Trophoblast cell (in vitro differentiated cells and primary cell): ENCODE results near the gene LZTS2.
A peak's percentile ranks its signal among the peaks of the same experiment; 100 is the strongest.

Experiments
- DNase-seq, 2 donors: peaks; one replicate each; pipeline ENCODE4 v3.0.0-alpha.2; 2016
- H2AFZ ChIP-seq: 2 replicates; pipeline ENCODE4 v1.6.1; 2013; ENCODE audit warnings: low read length, moderate library complexity, mild to moderate bottlenecking; ENCODE audit not compliant: insufficient read depth, poor library complexity
- H2AK5ac ChIP-seq: 2 replicates; pipeline ENCODE4 v1.6.1; 2013; ENCODE audit warnings: mild to moderate bottlenecking, low read length
- H2BK120ac ChIP-seq: 2 replicates; pipeline ENCODE4 v1.6.1; 2013; ENCODE audit warnings: low read length, mild to moderate bottlenecking, moderate library complexity; ENCODE audit not compliant: insufficient read depth, poor library complexity
- H2BK12ac ChIP-seq: 2 replicates; pipeline ENCODE4 v1.6.1; 2013; ENCODE audit warnings: mild to moderate bottlenecking, low read length, moderate library complexity
- H2BK5ac ChIP-seq: 2 replicates; pipeline ENCODE4 v1.6.1; 2013; ENCODE audit warnings: low read length, low read depth, moderate library complexity, mild to moderate bottlenecking; ENCODE audit not compliant: poor library complexity
- H3K14ac ChIP-seq: 2 replicates; pipeline ENCODE4 v1.6.1; 2013; ENCODE audit warnings: mild to moderate bottlenecking, low read length
- H3K18ac ChIP-seq: 2 replicates; pipeline ENCODE4 v1.6.1; 2013; ENCODE audit warnings: mild to moderate bottlenecking, low read length
- H3K23ac ChIP-seq: 2 replicates; pipeline ENCODE4 v1.6.1; 2013; ENCODE audit warnings: low read length
- H3K27ac ChIP-seq: 2 replicates; pipeline ENCODE4 v1.5.1; 2013; ENCODE audit warnings: low read depth, mild to moderate bottlenecking, inconsistent platforms, low read length, moderate library complexity
- H3K27me3 ChIP-seq: 2 replicates; pipeline ENCODE4 v1.6.1; 2013; ENCODE audit warnings: inconsistent platforms, mild to moderate bottlenecking, low read length, moderate library complexity; ENCODE audit not compliant: insufficient read depth
- H3K36me3 ChIP-seq, 2 experiments: 1 replicate in 1 of 2; 2 replicates in 1 of 2; pipeline ENCODE4 v1.6.1; 2013; ENCODE audit warnings: low read length in 2 of 2, mild to moderate bottlenecking in 2 of 2, moderate library complexity in 1 of 2; ENCODE audit not compliant: insufficient read depth in 2 of 2, control insufficient read depth in 1 of 2
- H3K4ac ChIP-seq: 2 replicates; pipeline ENCODE4 v1.6.1; 2013; ENCODE audit warnings: low read depth, mild to moderate bottlenecking, low read length, moderate library complexity
- H3K4me1 ChIP-seq, 2 experiments: 1 replicate in 1 of 2; 2 replicates in 1 of 2; pipeline ENCODE4 v1.6.1; 2013; ENCODE audit warnings: low read length in 2 of 2, mild to moderate bottlenecking in 2 of 2, moderate library complexity in 1 of 2; ENCODE audit not compliant: insufficient read depth in 2 of 2, control insufficient read depth in 1 of 2
- H3K4me2 ChIP-seq: 2 replicates; pipeline ENCODE4 v1.6.1; 2013; ENCODE audit warnings: inconsistent platforms, mild to moderate bottlenecking, low read length, moderate library complexity
- H3K4me3 ChIP-seq: 2 replicates; pipeline ENCODE4 v1.5.1; 2013; ENCODE audit warnings: mild to moderate bottlenecking, low read depth, low read length, inconsistent platforms
- H3K79me1 ChIP-seq: one replicate; pipeline ENCODE4 v1.6.1; 2013; ENCODE audit warnings: low read length
- H3K79me2 ChIP-seq: 2 replicates; pipeline ENCODE4 v1.6.1; 2013; ENCODE audit warnings: low read length, mild to moderate bottlenecking; ENCODE audit not compliant: control insufficient read depth, insufficient read depth, poor library complexity
- H3K9ac ChIP-seq: 2 replicates; pipeline ENCODE4 v1.6.1; 2013; ENCODE audit warnings: mild to moderate bottlenecking, low read length
- H3K9me3 ChIP-seq: 2 replicates; pipeline ENCODE4 v1.6.1; 2013; ENCODE audit warnings: low read depth, mild to moderate bottlenecking, control low read depth, inconsistent platforms, low read length; ENCODE audit not compliant: insufficient read depth
- H4K12ac ChIP-seq: 2 replicates; pipeline ENCODE4 v1.6.1; 2013; ENCODE audit warnings: low read depth, mild to moderate bottlenecking, low read length, moderate library complexity
- H4K8ac ChIP-seq: 2 replicates; pipeline ENCODE4 v1.6.1; 2013; ENCODE audit warnings: low read depth, mild to moderate bottlenecking, low read length, moderate library complexity
- H4K91ac ChIP-seq: one replicate; pipeline ENCODE4 v1.6.1; 2013; ENCODE audit warnings: low read depth, mild to moderate bottlenecking, low read length, moderate library complexity
- WGBS: extraction: QIAGEN DNeasy Blood & Tissue Kit; methylation state at CpG from one replicate; pipeline ENCODE4 v1.1.7; 2013; ENCODE audit warnings: missing lambda C conversion rate; ENCODE audit not compliant: insufficient read length, insufficient coverage; ENCODE audit errors: extremely low coverage; 5-methylcytosine and 5-hydroxymethylcytosine counted together

The LZTS2 gene

GRCh38 chr10:100983868-100984671 lies 15.5 kb upstream of the LZTS2 start:
- no peak overlapping the region for H3K23ac ChIP-seq
- peaks cover 6% of the 10 kb centered on the region for H3K79me2 ChIP-seq
- DNase-seq, result no peak
- WGBS, result no CpG with 5 or more reads among the region's 13 CpGs
- H4K12ac ChIP-seq, result no peak overlapping the region
- no peak overlapping the region for H3K4me3 ChIP-seq
- no peaks in the 10 kb centered on the region for H3K27me3 ChIP-seq
- H3K4me2 ChIP-seq, result no peak overlapping the region
- H4K91ac ChIP-seq, result no peak overlapping the region
- peaks cover 28 to 40% of the 10 kb centered on the region in 2 experiments for H3K36me3 ChIP-seq
- no peak overlapping the region for H3K27ac ChIP-seq
- no peak overlapping the region for H2AK5ac ChIP-seq
- no peak overlapping the region for H3K9ac ChIP-seq
- H2BK120ac ChIP-seq, result no peak overlapping the region
- peaks cover 5% of the 10 kb centered on the region for H3K79me1 ChIP-seq
- H2BK12ac ChIP-seq, result no peak overlapping the region
- H2AFZ ChIP-seq, result no peak overlapping the region
- H3K4ac ChIP-seq, result no peak overlapping the region
- no peak overlapping the region for H3K18ac ChIP-seq
- no peak overlapping the region for H2BK5ac ChIP-seq
- no peak overlapping the region for H3K14ac ChIP-seq
- H3K4me1 ChIP-seq, result peaks cover 9 to 10% of the 10 kb centered on the region in 2 experiments
- no peaks in the 10 kb centered on the region for H3K9me3 ChIP-seq
- H4K8ac ChIP-seq, result no peak overlapping the region

GRCh38 chr10:100984672-100985177 lies 14.9 kb upstream of the LZTS2 start:
- Histone ChIP-seq H3K4me3 (no peak overlapping the region), H3K4me2 (no peak overlapping the region), H3K23ac (no peak overlapping the region), H3K14ac (no peak overlapping the region), H3K36me3 (peaks cover 29 to 44% of the 10 kb centered on the region in 2 experiments), H3K4me1 (peaks cover 9 to 10% of the 10 kb centered on the region in 2 experiments), H4K91ac (no peak overlapping the region), H4K12ac (no peak overlapping the region), H3K79me2 (peaks cover 6% of the 10 kb centered on the region), H3K27me3 (no peaks in the 10 kb centered on the region), H2AFZ (no peak overlapping the region), H3K27ac (no peak overlapping the region), H3K9me3 (no peaks in the 10 kb centered on the region), H4K8ac (no peak overlapping the region), H3K79me1 (peaks cover 5% of the 10 kb centered on the region), H3K4ac (no peak overlapping the region), H2AK5ac (no peak overlapping the region), H2BK5ac (no peak overlapping the region), H2BK120ac (no peak overlapping the region), H3K18ac (no peak overlapping the region), H2BK12ac (no peak overlapping the region), H3K9ac (no peak overlapping the region)
- WGBS, result no CpG with 5 or more reads among the region's 2 CpGs
- DNase-seq, result no peak

- no peak overlapping the region for H2BK120ac ChIP-seq
- H3K23ac ChIP-seq, result no peak overlapping the region
- no peak overlapping the region for H4K91ac ChIP-seq
- no peaks in the 10 kb centered on the region for H3K27me3 ChIP-seq
- H3K36me3 ChIP-seq, result peaks cover 24 to 41% of the 10 kb centered on the region in 2 experiments
- H3K79me2 ChIP-seq, result peaks cover 6% of the 10 kb centered on the region
- no peak overlapping the region for H2AFZ ChIP-seq
- no peak for DNase-seq
- no peak overlapping the region for H2BK12ac ChIP-seq
- no peak overlapping the region for H3K14ac ChIP-seq
- H3K4me1 ChIP-seq, result peaks cover 9 to 10% of the 10 kb centered on the region in 2 experiments
- H3K9ac ChIP-seq, result no peak overlapping the region
- no peaks in the 10 kb centered on the region for H3K9me3 ChIP-seq
- no peak overlapping the region for H4K8ac ChIP-seq
- H3K27ac ChIP-seq, result no peak overlapping the region
- no peak overlapping the region for H3K4me2 ChIP-seq
- no peak overlapping the region for H3K4me3 ChIP-seq
- H3K79me1 ChIP-seq, result peaks cover 5% of the 10 kb centered on the region
- WGBS, result no CpG with 5 or more reads among the region's 5 CpGs
- H3K18ac ChIP-seq, result no peak overlapping the region
- no peak overlapping the region for H3K4ac ChIP-seq
- H4K12ac ChIP-seq, result no peak overlapping the region
- no peak overlapping the region for H2BK5ac ChIP-seq
- no peak overlapping the region for H2AK5ac ChIP-seq
These were observed 14.3 kb upstream of the LZTS2 start for GRCh38 chr10:100985336-100985735.

- H3K4me1 ChIP-seq, result peaks cover 9 to 10% of the 10 kb centered on the region in 2 experiments
- H2BK5ac ChIP-seq, result no peak overlapping the region
- H3K9ac ChIP-seq, result peak overlapping the region; percentile 97
- no peak overlapping the region for H2BK12ac ChIP-seq
- peak overlapping the region; percentile 99 for H3K4me3 ChIP-seq
- no peaks in the 10 kb centered on the region for H3K9me3 ChIP-seq
- peak overlapping the region; percentile 100 for H4K8ac ChIP-seq
- H2AFZ ChIP-seq, result peak overlapping the region; percentile 96
- H2AK5ac ChIP-seq, result peak overlapping the region; percentile 6
- H2BK120ac ChIP-seq, result no peak overlapping the region
- H3K4ac ChIP-seq, result peak overlapping the region; percentile 84
- peak overlapping the region; percentile 95 for H3K14ac ChIP-seq
- peak overlapping the region; percentile 96 for H4K12ac ChIP-seq
- H3K23ac ChIP-seq, result no peak overlapping the region
- WGBS, result no CpG with 5 or more reads among the region's 17 CpGs
- peak overlapping the region; percentile 96 for H3K18ac ChIP-seq
- no peak for DNase-seq
- peaks cover 30 to 45% of the 10 kb centered on the region in 2 experiments for H3K36me3 ChIP-seq
- peak overlapping the region; percentile 82 for H3K4me2 ChIP-seq
- peak overlapping the region; percentile 96 for H4K91ac ChIP-seq
- peaks cover 5% of the 10 kb centered on the region for H3K79me1 ChIP-seq
- H3K79me2 ChIP-seq, result peaks cover 6% of the 10 kb centered on the region
- no peaks in the 10 kb centered on the region for H3K27me3 ChIP-seq
- no peak overlapping the region for H3K27ac ChIP-seq
These were observed 13.0 kb upstream of the LZTS2 start for GRCh38 chr10:100986623-100986951.
